HEK293 (cell line): ENCODE data around the gene ZSWIM6.

ENCODE experiments used
- BCL11B ChIP-seq: fragments of 450-650 bp; formaldehyde crosslinking; IDR thresholded peaks from 2 replicates; pipeline ENCODE4 v1.5.1; 2016; ENCODE audit warnings: low read depth, missing biosample characterization, missing genetic modification characterization
- GLI4 ChIP-seq: fragments of 450-650 bp; formaldehyde crosslinking; IDR thresholded peaks from 2 replicates; pipeline ENCODE4 v1.5.1; 2016; ENCODE audit warnings: missing biosample characterization, missing genetic modification characterization
- GLIS2 ChIP-seq: fragments of 450-650 bp; formaldehyde crosslinking; IDR thresholded peaks from 2 replicates; pipeline ENCODE4 v1.5.1; 2016; ENCODE audit warnings: missing biosample characterization, missing genetic modification characterization
- HOXD13 ChIP-seq: sonication (generic); formaldehyde crosslinking; IDR thresholded peaks from 2 replicates; pipeline ENCODE4 v1.8.0; 2022; ENCODE audit warnings: missing genetic modification reagents, borderline replicate concordance
- KLF16 ChIP-seq: fragments of 450-650 bp; formaldehyde crosslinking; IDR thresholded peaks from 2 replicates; pipeline ENCODE4 v1.5.1; 2017; ENCODE audit warnings: missing biosample characterization, missing genetic modification characterization
- KLF7 ChIP-seq: fragments of 450-650 bp; formaldehyde crosslinking; IDR thresholded peaks from 2 replicates; pipeline ENCODE4 v1.5.1; 2016; ENCODE audit warnings: missing biosample characterization, missing genetic modification characterization, borderline replicate concordance
- PRDM1 ChIP-seq: fragments of 450-650 bp; formaldehyde crosslinking; IDR thresholded peaks from 2 replicates; pipeline ENCODE4; 2016; ENCODE audit warnings: missing biosample characterization, missing genetic modification characterization
- PRDM6 ChIP-seq: fragments of 450-650 bp; formaldehyde crosslinking; IDR thresholded peaks from 2 replicates; pipeline ENCODE4 v1.5.1; 2017; ENCODE audit warnings: missing biosample characterization, missing genetic modification characterization
- SP3 ChIP-seq: fragments of 450-650 bp; formaldehyde crosslinking; IDR thresholded peaks from 2 replicates; pipeline ENCODE4 v1.5.1; 2016; ENCODE audit warnings: missing biosample characterization, missing genetic modification characterization
- YY1 ChIP-seq: fragments of 450-650 bp; formaldehyde crosslinking; IDR thresholded peaks from 2 replicates; pipeline ENCODE4 v1.5.1; 2018; ENCODE audit warnings: missing biosample characterization, missing genetic modification characterization
- ZFP69B ChIP-seq: fragments of 450-650 bp; formaldehyde crosslinking; IDR thresholded peaks from 2 replicates; pipeline ENCODE4 v1.5.1; 2016; ENCODE audit warnings: missing biosample characterization, missing genetic modification characterization
- ZNF114 ChIP-seq: fragments of 450-650 bp; formaldehyde crosslinking; IDR thresholded peaks from 2 replicates; pipeline ENCODE4 v1.5.0; 2017; ENCODE audit warnings: missing biosample characterization, missing genetic modification characterization
- ZNF155 ChIP-seq: fragments of 450-650 bp; formaldehyde crosslinking; IDR thresholded peaks from 2 replicates; pipeline ENCODE4 v1.5.1; 2016; ENCODE audit warnings: missing biosample characterization, missing genetic modification characterization
- ZNF157 ChIP-seq: fragments of 450-650 bp; formaldehyde crosslinking; IDR thresholded peaks from 2 replicates; pipeline ENCODE4 v1.5.1; 2016; ENCODE audit warnings: missing biosample characterization, missing genetic modification characterization
- ZNF175 ChIP-seq: fragments of 450-650 bp; formaldehyde crosslinking; IDR thresholded peaks from 2 replicates; pipeline ENCODE4 v1.5.1; 2016; ENCODE audit warnings: missing biosample characterization, missing genetic modification characterization
- ZNF211 ChIP-seq: fragments of 450-650 bp; formaldehyde crosslinking; IDR thresholded peaks from 2 replicates; pipeline ENCODE4 v1.5.1; 2016; ENCODE audit warnings: low read depth, missing biosample characterization, missing genetic modification characterization
- ZNF366 ChIP-seq: fragments of 450-650 bp; formaldehyde crosslinking; conservative IDR thresholded peaks from 2 replicates; pipeline ENCODE4 v1.5.1; 2016; ENCODE audit warnings: missing biosample characterization, missing genetic modification characterization
- ZNF391 ChIP-seq: fragments of 450-650 bp; formaldehyde crosslinking; IDR thresholded peaks from 2 replicates; pipeline ENCODE4 v1.5.1; 2016; ENCODE audit warnings: low read depth, missing biosample characterization, missing genetic modification characterization, borderline replicate concordance
- ZNF501 ChIP-seq: fragments of 450-650 bp; formaldehyde crosslinking; IDR thresholded peaks from 2 replicates; pipeline ENCODE4 v1.5.1; 2016; ENCODE audit warnings: missing biosample characterization, missing genetic modification characterization
- ZNF555 ChIP-seq: fragments of 450-650 bp; formaldehyde crosslinking; conservative IDR thresholded peaks from 2 replicates; pipeline ENCODE4 v1.5.1; 2017; ENCODE audit warnings: missing biosample characterization, mild to moderate bottlenecking, missing genetic modification characterization, inconsistent platforms
- ZNF610 ChIP-seq: fragments of 450-650 bp; formaldehyde crosslinking; IDR thresholded peaks from 2 replicates; pipeline ENCODE4 v1.5.1; 2016; ENCODE audit warnings: missing biosample characterization, missing genetic modification characterization, borderline replicate concordance
- ZNF654 ChIP-seq: fragments of 450-650 bp; formaldehyde crosslinking; IDR thresholded peaks from 2 replicates; pipeline ENCODE4 v1.5.1; 2016; ENCODE audit warnings: low read depth, missing biosample characterization, missing genetic modification characterization
- ZNF660 ChIP-seq: fragments of 450-650 bp; IDR thresholded peaks from 2 replicates; pipeline ENCODE4 v1.5.1; 2018; ENCODE audit warnings: missing biosample characterization, mild to moderate bottlenecking, missing genetic modification characterization
- ZNF768 ChIP-seq: fragments of 450-650 bp; formaldehyde crosslinking; IDR thresholded peaks from 2 replicates; pipeline ENCODE4 v1.5.1; 2018; ENCODE audit warnings: missing biosample characterization, mild to moderate bottlenecking, missing genetic modification characterization
- ZNF777 ChIP-seq: fragments of 450-650 bp; formaldehyde crosslinking; IDR thresholded peaks from 2 replicates; pipeline ENCODE4 v1.5.1; 2017; ENCODE audit warnings: missing biosample characterization, missing genetic modification characterization, borderline replicate concordance
- ZNF791 ChIP-seq: fragments of 450-650 bp; formaldehyde crosslinking; IDR thresholded peaks from 2 replicates; pipeline ENCODE4 v1.5.1; 2016; ENCODE audit warnings: missing biosample characterization, missing genetic modification characterization
- ZNF792 ChIP-seq: fragments of 450-650 bp; formaldehyde crosslinking; IDR thresholded peaks from 2 replicates; pipeline ENCODE4 v1.5.1; 2016; ENCODE audit warnings: missing biosample characterization, missing genetic modification characterization
- ZNF830 ChIP-seq: fragments of 450-650 bp; IDR thresholded peaks from 2 replicates; pipeline ENCODE4 v1.5.0; 2018; ENCODE audit warnings: missing biosample characterization, missing genetic modification characterization, low read depth, mild to moderate bottlenecking, moderate library complexity
- ZNF843 ChIP-seq: fragments of 450-650 bp; formaldehyde crosslinking; IDR thresholded peaks from 2 replicates; pipeline ENCODE4 v1.5.1; 2016; ENCODE audit warnings: missing biosample characterization, missing genetic modification characterization
- ZSCAN30 ChIP-seq: fragments of 450-650 bp; IDR thresholded peaks from 2 replicates; pipeline ENCODE4 v1.5.1; 2018; ENCODE audit warnings: missing biosample characterization, mild to moderate bottlenecking, missing genetic modification characterization, moderate library complexity
- ZXDB ChIP-seq: fragments of 450-650 bp; formaldehyde crosslinking; IDR thresholded peaks from 2 replicates; pipeline ENCODE4 v1.5.1; 2016; ENCODE audit warnings: missing biosample characterization, missing genetic modification characterization
- TF ChIP-seq, protein P1 (sequence below): fragments of 450-650 bp; formaldehyde crosslinking; IDR thresholded peaks from 2 replicates; pipeline ENCODE4; 2016; ENCODE audit warnings: missing biosample characterization, missing genetic modification characterization
- TF ChIP-seq, protein P2 (sequence below): fragments of 450-650 bp; formaldehyde crosslinking; IDR thresholded peaks from 2 replicates; pipeline ENCODE4 v1.5.1; 2016; ENCODE audit warnings: missing biosample characterization, missing genetic modification characterization, borderline replicate concordance
- TF ChIP-seq, protein P3 (sequence below): fragments of 450-650 bp; formaldehyde crosslinking; IDR thresholded peaks from 2 replicates; pipeline ENCODE4 v1.5.1; 2016; ENCODE audit warnings: missing biosample characterization, missing genetic modification characterization
- TF ChIP-seq, protein P4 (sequence below): fragments of 450-650 bp; formaldehyde crosslinking; IDR thresholded peaks from 2 replicates; pipeline ENCODE4 v1.5.1; 2016; ENCODE audit warnings: missing biosample characterization, missing genetic modification characterization

Gene ZSWIM6

GRCh38 chr5:61409568-61409967, 77.5 kb downstream of the ZSWIM6 start (continued):
- TF ChIP-seq ZNF830 (tag by site-specific recombination) (no peak), YY1 (tag by site-specific recombination) (no peak), ZSCAN30 (tag by site-specific recombination) (no peak), KLF7 (no peak), ZNF501 (no peak), ZNF777 (tag by site-specific recombination) (no peak), ZNF211 (tag by site-specific recombination) (no peak), ZNF157 (tag by site-specific recombination) (no peak), GLI4 (no peak), ZNF660 (tag by site-specific recombination) (peak; percentile 52; the same call in 1 of the 2 replicates), ZNF155 (tag by site-specific recombination) (no peak), ZFP69B (no peak), ZNF610 (tag by site-specific recombination) (no peak), ZNF555 (tag by site-specific recombination) (no peak), ZNF654 (no peak), GLIS2 (tag by site-specific recombination) (no peak), HOXD13 (no peak), ZNF843 (tag by site-specific recombination) (no peak), PRDM6 (peak; percentile 67), ZNF175 (tag by site-specific recombination) (no peak), ZNF768 (tag by site-specific recombination) (no peak), PRDM1 (tag by site-specific recombination) (peak; percentile 46; the same call in 1 of the 2 replicates), ZNF366 (tag by site-specific recombination) (peak; percentile 61), KLF16 (tag by site-specific recombination) (no peak), ZNF792 (no peak), ZNF791 (tag by site-specific recombination) (no peak), ZXDB (tag by site-specific recombination) (no peak), ZNF391 (no peak), SP3 (no peak), ZNF114 (tag by site-specific recombination) (no peak), BCL11B (tag by site-specific recombination) (no peak)
- TF ChIP-seq, protein P1, sequence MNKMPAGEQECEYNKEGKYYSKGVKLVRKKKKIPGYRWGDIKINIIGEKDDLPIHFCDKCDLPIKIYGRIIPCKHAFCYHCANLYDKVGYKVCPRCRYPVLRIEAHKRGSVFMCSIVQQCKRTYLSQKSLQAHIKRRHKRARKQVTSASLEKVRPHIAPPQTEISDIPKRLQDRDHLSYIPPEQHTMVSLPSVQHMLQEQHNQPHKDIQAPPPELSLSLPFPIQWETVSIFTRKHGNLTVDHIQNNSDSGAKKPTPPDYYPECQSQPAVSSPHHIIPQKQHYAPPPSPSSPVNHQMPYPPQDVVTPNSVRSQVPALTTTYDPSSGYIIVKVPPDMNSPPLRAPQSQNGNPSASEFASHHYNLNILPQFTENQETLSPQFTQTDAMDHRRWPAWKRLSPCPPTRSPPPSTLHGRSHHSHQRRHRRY (tag by site-specific recombination), result no peak
- TF ChIP-seq, protein P2, sequence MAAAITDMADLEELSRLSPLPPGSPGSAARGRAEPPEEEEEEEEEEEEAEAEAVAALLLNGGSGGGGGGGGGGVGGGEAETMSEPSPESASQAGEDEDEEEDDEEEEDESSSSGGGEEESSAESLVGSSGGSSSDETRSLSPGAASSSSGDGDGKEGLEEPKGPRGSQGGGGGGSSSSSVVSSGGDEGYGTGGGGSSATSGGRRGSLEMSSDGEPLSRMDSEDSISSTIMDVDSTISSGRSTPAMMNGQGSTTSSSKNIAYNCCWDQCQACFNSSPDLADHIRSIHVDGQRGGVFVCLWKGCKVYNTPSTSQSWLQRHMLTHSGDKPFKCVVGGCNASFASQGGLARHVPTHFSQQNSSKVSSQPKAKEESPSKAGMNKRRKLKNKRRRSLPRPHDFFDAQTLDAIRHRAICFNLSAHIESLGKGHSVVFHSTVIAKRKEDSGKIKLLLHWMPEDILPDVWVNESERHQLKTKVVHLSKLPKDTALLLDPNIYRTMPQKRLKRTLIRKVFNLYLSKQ (tag by site-specific recombination), result no peak
- TF ChIP-seq, protein P3, sequence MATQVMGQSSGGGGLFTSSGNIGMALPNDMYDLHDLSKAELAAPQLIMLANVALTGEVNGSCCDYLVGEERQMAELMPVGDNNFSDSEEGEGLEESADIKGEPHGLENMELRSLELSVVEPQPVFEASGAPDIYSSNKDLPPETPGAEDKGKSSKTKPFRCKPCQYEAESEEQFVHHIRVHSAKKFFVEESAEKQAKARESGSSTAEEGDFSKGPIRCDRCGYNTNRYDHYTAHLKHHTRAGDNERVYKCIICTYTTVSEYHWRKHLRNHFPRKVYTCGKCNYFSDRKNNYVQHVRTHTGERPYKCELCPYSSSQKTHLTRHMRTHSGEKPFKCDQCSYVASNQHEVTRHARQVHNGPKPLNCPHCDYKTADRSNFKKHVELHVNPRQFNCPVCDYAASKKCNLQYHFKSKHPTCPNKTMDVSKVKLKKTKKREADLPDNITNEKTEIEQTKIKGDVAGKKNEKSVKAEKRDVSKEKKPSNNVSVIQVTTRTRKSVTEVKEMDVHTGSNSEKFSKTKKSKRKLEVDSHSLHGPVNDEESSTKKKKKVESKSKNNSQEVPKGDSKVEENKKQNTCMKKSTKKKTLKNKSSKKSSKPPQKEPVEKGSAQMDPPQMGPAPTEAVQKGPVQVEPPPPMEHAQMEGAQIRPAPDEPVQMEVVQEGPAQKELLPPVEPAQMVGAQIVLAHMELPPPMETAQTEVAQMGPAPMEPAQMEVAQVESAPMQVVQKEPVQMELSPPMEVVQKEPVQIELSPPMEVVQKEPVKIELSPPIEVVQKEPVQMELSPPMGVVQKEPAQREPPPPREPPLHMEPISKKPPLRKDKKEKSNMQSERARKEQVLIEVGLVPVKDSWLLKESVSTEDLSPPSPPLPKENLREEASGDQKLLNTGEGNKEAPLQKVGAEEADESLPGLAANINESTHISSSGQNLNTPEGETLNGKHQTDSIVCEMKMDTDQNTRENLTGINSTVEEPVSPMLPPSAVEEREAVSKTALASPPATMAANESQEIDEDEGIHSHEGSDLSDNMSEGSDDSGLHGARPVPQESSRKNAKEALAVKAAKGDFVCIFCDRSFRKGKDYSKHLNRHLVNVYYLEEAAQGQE (tag by site-specific recombination), result no peak
- TF ChIP-seq, protein P4, sequence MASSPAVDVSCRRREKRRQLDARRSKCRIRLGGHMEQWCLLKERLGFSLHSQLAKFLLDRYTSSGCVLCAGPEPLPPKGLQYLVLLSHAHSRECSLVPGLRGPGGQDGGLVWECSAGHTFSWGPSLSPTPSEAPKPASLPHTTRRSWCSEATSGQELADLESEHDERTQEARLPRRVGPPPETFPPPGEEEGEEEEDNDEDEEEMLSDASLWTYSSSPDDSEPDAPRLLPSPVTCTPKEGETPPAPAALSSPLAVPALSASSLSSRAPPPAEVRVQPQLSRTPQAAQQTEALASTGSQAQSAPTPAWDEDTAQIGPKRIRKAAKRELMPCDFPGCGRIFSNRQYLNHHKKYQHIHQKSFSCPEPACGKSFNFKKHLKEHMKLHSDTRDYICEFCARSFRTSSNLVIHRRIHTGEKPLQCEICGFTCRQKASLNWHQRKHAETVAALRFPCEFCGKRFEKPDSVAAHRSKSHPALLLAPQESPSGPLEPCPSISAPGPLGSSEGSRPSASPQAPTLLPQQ, result no peak
